HG02759 (cell line): ENCODE measurements around the gene CSF1.

Source experiments
- ATAC-seq: cut with Tn5 transposase; IDR thresholded peaks from one replicate; pipeline ENCODE4 v1.9.1; 2021; ENCODE audit warnings: mild to moderate bottlenecking, moderate library complexity; ENCODE audit not compliant: unreplicated experiment

The CSF1 gene

DNA sequence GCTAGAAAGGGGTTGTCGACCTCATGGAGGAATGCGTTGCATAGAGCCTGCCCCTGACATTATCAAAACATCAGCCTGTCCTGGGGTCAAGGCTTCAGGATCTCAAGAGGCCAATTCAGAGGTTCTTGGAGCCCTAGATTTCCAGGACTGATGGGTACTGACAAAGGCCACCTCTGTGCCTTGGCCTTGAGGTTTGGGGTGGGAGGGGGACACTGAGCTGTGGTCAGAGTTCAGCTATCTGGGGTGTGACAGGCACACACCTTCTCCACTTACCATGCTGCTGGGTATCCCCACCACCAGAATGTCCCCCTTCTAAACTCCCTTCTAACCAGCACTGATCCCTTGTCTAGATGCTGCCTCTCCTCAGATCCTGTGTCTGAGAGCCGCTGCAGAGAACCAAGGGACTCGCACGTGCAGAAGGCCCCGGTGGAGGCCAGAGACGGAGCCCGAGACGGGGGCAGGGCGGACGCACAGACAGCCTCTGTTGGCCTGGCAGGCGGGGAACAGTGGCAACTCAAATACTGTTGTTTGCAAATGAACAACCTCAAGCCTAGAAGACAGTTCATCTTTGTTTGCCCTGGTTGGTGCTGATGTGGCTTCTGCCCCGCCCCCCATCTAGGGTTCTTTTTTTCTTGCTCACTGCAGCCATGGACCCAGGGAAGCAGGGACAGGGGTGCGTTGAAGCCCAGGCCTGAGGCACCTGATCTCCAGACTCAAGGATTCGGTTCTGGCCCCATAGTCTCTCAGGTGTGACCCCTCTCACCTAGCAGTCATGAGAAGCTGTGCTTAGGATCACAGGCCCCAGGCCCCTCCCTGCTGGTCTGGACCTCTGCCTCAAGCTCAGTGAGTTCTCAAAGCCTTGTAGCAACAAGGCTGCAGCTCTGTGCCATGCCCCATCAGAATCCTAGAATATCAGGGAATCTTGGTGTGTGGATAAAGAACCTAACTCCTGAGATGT, 28.1 kb upstream of the CSF1 start:
- no peak for ATAC-seq

DNA sequence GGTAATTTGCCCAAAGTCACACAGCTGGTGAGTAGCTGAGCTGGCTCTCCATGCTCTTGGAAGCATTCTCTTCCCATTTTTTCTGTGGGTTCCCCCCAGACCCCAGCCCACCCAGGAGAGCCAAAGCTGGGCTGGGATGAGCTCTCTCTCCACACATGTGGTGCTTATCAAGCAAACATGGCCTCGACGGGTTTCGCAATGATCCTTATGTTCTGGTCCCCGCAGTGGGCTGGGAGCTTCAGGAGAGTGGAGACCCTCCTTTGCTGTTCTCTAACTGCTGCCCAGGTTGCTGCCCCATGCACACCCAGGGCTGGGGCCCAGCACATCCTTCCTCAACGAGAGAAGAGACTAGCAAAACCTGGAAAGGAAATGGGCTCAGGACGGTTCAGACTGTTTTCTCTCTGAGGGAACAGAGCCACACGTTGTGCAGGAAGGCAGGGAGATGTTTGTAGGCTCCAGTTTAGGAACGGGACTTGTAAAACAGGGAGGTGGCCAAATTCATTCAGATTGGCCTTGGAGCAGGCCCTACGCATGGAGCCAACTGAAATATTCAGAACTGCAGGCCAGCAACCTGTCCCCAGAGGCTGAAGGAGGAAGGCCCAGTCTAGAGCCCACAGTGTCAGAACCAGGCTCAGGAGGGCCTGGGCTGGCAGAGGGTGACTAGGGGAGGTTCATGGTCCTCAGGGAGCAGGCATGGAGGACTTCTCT, 27.2 kb upstream of the CSF1 start:
- ATAC-seq: no peak

DNA sequence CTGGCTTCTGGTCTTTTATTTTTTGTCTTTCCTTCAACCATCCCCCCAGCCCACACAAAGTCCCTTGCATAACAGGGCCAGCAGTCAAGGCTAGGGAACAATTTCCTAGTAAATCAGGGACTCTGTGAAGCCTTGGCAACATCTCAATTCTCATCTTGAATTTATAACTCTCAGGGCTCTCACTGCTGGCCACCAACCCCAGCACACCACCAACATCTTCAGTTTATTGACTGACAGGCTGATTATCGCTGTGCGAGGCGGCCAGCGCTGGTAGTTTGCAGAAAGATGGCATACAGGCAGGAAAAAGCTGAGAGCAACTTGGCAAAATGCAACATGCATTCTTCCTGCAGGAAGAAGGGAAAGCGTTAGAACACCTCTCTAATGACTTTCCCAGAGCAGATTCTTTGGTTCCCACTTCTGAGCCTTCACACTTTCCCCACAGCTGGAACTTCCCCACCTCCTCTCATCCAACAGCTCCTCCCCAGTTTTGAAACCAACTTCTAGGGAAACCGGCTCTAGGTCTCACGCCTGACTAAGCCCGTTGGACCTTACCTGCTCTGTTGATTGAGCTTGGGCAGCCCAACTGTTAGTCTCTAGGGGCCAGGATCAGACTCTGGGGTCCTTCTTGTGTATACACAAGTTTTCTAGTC, 26.3 kb upstream of the CSF1 start:
- ATAC-seq: no peak

DNA sequence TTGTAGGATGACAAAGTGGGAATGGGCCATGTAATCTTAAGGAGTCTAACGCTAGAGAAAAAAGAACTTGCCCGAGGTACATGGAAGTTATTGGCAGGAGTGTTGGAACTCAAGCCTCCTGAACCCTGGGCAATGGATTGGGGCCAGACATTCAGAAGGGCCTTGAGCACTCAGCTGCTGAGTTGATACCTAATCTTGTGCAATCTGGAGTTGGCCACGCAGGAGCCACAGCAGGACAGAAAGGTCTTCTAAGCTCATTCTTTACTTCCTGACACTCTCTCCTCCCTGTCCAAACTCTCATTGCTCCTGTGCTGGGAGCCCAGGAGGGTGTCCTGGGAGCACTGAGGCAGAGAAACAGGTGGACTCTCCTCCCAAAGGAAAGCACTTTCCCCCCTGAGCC, 25.1 kb upstream of the CSF1 start:
- ATAC-seq: no peak

GRCh38 chr1:109886827-109887226, 23.8 kb upstream of the CSF1 start:
- ATAC-seq: no peak

DNA sequence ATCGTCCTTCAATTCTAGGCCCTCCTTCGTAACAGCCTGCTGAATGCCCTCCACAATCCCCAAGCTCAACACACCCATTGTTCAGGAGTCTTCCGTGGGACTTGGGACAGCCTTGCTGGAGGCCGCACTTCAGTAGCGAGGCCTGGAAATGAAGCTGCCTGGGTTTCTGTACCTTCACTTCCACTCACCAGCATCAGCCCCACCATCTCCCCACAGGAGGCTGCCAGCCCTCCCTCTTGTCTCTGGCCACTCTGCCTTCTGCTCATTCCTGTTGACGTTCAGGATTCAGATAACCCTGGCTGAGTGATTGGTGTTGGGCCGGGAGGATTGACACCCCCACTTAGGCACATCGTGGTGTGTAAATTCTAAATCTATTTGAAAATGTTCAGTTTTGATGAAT, 23.4 kb upstream of the CSF1 start:
- no peak for ATAC-seq

DNA sequence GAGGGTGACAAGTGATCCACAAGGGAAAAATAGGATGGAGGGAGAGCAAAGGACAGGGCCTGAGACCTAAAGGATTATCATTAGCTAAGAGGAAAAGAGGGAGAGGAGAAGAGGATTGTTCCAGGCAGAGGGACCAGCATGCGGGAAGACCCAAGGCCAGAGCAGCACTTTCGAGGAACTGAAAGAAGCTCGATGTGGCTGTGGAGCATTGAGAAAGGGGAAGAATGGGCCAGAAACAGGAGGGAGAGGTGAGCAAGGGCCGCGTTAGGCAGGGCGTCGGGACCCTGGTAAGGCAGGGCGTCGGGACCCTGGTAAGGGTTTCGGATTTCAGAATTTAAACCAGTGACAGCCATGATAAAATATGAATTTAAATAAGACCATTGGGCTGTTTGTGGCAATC, 22.8 kb upstream of the CSF1 start:
- ATAC-seq: no peak

GRCh38 chr1:109889094-109889493, 21.6 kb upstream of the CSF1 start:
- no peak for ATAC-seq

DNA sequence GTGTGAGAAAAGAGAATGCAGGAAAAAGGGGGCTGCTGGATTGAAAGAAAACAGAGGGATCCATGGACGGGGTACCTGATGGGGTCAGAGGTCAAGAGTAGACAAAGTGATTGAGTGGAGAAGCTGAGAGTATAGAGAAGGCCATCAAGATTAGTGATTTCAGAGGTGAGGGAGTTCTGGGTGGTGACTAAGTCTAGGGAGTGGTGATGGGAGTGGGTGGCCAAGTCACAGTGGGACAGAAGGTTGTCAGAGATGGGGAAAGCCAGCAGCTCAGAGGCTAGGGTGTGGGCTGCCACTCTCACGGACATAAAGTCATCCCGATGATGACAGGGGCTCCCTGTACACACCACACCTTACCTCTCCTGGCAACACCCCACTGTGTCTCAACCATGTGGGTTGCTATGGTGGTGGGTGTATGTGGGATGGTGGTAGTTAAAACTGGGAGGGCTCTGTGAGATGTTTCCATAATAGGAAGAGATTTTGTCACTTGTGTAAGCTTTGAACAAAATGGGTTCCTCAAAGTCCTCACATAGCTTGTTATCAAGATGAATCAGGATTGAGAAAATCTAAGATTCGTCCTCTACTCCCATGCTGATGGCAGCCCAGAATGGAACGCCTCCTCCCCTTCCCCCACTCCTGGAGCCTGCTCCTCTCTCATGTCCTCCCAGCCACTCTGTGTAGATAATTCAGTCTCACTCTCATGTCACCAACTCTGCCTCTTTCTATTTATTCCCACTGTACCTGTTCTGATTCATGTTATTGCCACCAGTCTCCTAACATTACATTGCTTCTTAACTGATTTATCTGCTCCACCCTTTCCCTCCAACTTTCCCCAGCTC, 20.3 kb upstream of the CSF1 start:
- no peak for ATAC-seq

GRCh38 chr1:109891930-109892329, 18.7 kb upstream of the CSF1 start:
- ATAC-seq: no peak

- no peak for ATAC-seq
Measured at GRCh38 chr1:109892561-109893368, 17.9 kb upstream of the CSF1 start.

GRCh38 chr1:109893532-109894171, 17.0 kb upstream of the CSF1 start:
- ATAC-seq: no peak

DNA sequence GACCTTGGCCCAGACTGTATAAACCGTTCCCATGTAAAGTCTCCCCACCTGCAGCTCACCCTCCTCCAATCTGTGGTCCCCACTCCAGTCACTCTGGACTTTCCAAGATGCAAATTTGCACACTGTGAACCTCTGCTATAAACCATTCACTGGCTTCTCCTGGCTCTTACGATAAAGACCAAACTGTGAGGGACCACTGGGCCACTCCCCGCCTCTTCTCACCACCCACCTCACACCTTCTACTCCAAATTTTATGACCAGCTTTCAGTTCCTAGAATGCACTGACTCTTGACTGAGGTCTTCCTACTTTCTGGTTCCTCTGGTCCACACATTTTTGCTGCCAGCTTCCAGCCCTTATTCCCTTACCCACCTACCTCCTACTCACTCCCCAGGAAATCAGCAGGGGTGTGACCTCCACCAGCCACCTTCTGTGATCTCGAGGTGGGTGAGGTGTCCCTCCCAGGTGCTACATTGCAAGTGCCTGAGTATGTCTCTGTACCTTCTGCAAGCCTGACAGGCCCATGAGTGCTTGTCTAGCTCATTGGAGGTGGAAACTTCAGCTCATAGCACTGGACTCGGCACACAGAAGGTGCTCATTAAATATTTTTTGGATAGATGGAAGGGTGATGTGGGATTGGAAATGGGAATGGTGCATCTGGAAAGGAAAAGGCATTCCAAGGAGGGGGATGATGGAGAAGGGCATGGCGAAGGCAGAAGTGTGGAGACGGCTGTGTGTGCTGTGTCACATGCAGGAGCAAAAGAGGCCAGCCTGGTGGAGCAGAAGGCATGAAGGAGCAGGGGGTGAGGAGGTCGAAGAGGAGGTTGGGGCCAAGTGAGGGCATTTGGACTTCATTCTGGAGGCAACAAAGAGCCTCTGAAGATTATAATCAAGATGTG, 15.6 kb upstream of the CSF1 start:
- peak; percentile 42 for ATAC-seq

- ATAC-seq: no peak
Measured at GRCh38 chr1:109895720-109896504, 14.7 kb upstream of the CSF1 start.

GRCh38 chr1:109896681-109897080, 14.0 kb upstream of the CSF1 start:
- ATAC-seq: no peak

DNA sequence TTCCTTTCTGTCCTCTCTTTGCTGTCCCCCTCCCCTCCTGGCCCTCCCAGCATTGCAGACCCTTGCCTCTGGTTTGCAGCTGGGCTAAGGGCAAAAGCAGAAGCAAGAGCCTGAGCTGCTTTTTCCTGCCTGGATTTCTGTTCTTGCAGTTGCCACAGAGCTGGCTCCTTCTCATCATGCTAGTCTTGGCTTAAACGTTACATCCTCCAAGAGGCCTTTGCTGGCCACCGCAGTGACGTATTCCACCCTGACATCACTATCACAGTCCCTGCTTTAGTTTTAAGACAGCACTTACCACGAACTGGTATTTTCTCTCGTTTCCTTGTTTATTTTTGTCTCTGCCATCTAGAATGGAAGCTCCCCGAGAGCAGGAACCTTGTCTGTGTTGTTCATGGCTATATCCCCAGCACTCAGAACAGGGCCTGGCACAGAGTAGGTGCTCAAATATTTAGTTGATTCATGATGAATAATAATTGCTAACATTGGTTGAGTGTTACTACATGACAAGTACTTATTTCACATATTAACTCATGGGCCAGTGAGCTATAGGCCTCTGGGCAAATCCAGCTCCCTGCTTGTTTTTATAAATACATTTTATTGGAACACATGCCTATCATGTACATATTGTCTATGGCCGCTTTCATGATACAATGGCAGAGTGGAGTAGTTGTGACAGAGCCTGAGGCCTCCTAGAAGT, 13.2 kb upstream of the CSF1 start:
- ATAC-seq: no peak

GRCh38 chr1:109898842-109899241, 11.8 kb upstream of the CSF1 start:
- no peak for ATAC-seq
